Stimulated activated CD8-positive, alpha-beta memory T cell treated with anti-CD3 and anti-CD28 coated beads, Interleukin-4, amount 100 ng/mL, for 4 hours (primary cell): ENCODE results near the gene CCDC196.
"Not testable (repeated sequence)": the region's sequence is repeated elsewhere in the genome, so short reads cannot be mapped to it uniquely, and the experiment has no call there.

Source experiments
- DNase-seq, 2 donors: peaks; one replicate each; pipeline ENCODE4 v3.0.0-alpha.2; 2020; ENCODE audit warnings: low read depth in 2 of 2, low spot score in 1 of 2

The CCDC196 gene

GRCh38 chr14:66495218-66496098 is 9.3 kb downstream of the CCDC196 start:
- peak in 1 of 2 donors; percentile 4 for DNase-seq

- no peak for DNase-seq
Measured at GRCh38 chr14:66496188-66496807, 10.1 kb downstream of the CCDC196 start.

GRCh38 chr14:66496911-66497310 is 10.7 kb downstream of the CCDC196 start:
- no peak for DNase-seq

GRCh38 chr14:66498311-66498710 is 12.1 kb downstream of the CCDC196 start:
- no peak for DNase-seq

- no peak for DNase-seq
Measured at GRCh38 chr14:66501592-66501991, 15.4 kb downstream of the CCDC196 start.

- DNase-seq, result not testable (repeated sequence)
Measured at GRCh38 chr14:66502836-66503235, 16.7 kb downstream of the CCDC196 start.

GRCh38 chr14:66503532-66503931 is 17.4 kb downstream of the CCDC196 start:
- no peak for DNase-seq

- DNase-seq, result no peak
Measured at GRCh38 chr14:66507181-66507721, 21.1 kb downstream of the CCDC196 start.

GRCh38 chr14:66507722-66508546 is 21.8 kb downstream of the CCDC196 start, which contains the start of gene GPHN:
Gene GPHN (plus strand): TSS chr14:66508147.
- peak; percentile 61 to 78 for DNase-seq

GRCh38 chr14:66508547-66508845 is 22.3 kb downstream of the CCDC196 start:
- DNase-seq, result no peak

- peak in 1 of 2 donors; percentile 10 for DNase-seq
Measured at GRCh38 chr14:66508846-66509621, 22.9 kb downstream of the CCDC196 start.

GRCh38 chr14:66509874-66510273 is 23.7 kb downstream of the CCDC196 start:
- no peak for DNase-seq

GRCh38 chr14:66511849-66512248 is 25.7 kb downstream of the CCDC196 start:
- no peak for DNase-seq

GRCh38 chr14:66514213-66514612 is 28.0 kb downstream of the CCDC196 start:
- no peak for DNase-seq

GRCh38 chr14:66530526-66530925 is 44.4 kb downstream of the CCDC196 start:
- DNase-seq, result no peak

GRCh38 chr14:66539034-66539433 is 52.9 kb downstream of the CCDC196 start:
- no peak for DNase-seq

GRCh38 chr14:66540038-66540437 is 53.9 kb downstream of the CCDC196 start:
- no peak for DNase-seq

GRCh38 chr14:66541627-66542026 is 55.5 kb downstream of the CCDC196 start:
- DNase-seq, result no peak

GRCh38 chr14:66543996-66544395 is 57.8 kb downstream of the CCDC196 start:
- DNase-seq, result no peak

- DNase-seq, result not testable (repeated sequence)
Measured at GRCh38 chr14:66545191-66545590, 59.0 kb downstream of the CCDC196 start.

- DNase-seq, result not testable (repeated sequence)
Measured at GRCh38 chr14:66545751-66546150, 59.6 kb downstream of the CCDC196 start.
